Esophagus muscularis mucosa (tissue), 4 donors: ENCODE data around the gene VSTM2B. TPM values are rescaled to one million over a fixed set of nuclear protein-coding genes. Genes with fewer than 3 reads are reported as not detected.

Experiments used
- DNase-seq: peaks from one replicate; pipeline ENCODE4 v3.0.0-alpha.2; 2017; ENCODE audit errors: extremely low spot score
- H3K27ac ChIP-seq, 4 donors: fragments of 200-600 bp; sonication (generic); replicated peaks in 1 of 4; 1 replicate in 3 of 4; 2 replicates in 1 of 4; pipeline ENCODE4 v1.5.1; 2016 to 2019; ENCODE audit warnings: mild to moderate bottlenecking in 1 of 4
- H3K27me3 ChIP-seq, 4 donors: fragments of 200-600 bp; sonication (generic); one replicate each; pipeline versions ENCODE4 v1.5.1 to v1.6.0; 2016 to 2019
- H3K36me3 ChIP-seq, 4 donors: fragments of 200-600 bp; sonication (generic); one replicate each; pipeline ENCODE4 v1.5.1; 2016 to 2019
- H3K4me1 ChIP-seq, 4 donors: fragments of 200-600 bp; sonication (generic); one replicate each; pipeline ENCODE4 v1.5.1; 2016 to 2019
- H3K4me3 ChIP-seq, 4 donors: fragments of 200-600 bp; sonication (generic); 1 replicate in 2 of 4; 2 replicates in 2 of 4; pipeline ENCODE4 v1.5.1; 2016 to 2019; ENCODE audit warnings: mild to moderate bottlenecking in 4 of 4, moderate library complexity in 1 of 4
- H3K9me3 ChIP-seq, 4 donors: fragments of 200-600 bp; sonication (generic); 1 replicate in 3 of 4; 2 replicates in 1 of 4; pipeline ENCODE4 v1.5.1; 2016 to 2019
- CTCF ChIP-seq, 3 experiments: fragments of 200-600 bp in 2 of 3; fragments of 450-650 bp in 1 of 3; sonication (generic) in 2 of 3; IDR thresholded peaks; one replicate each; pipeline ENCODE4 v1.5.1; 2017 to 2019; ENCODE audit warnings: antibody characterized with exemption in 3 of 3, mild to moderate bottlenecking in 2 of 3, moderate library complexity in 1 of 3
- EP300 ChIP-seq: sonication (generic); formaldehyde crosslinking; IDR thresholded peaks from one replicate; pipeline ENCODE4 v1.6.1; 2017; ENCODE audit warnings: antibody characterized with exemption
- POLR2A ChIP-seq: fragments of 450-650 bp; IDR thresholded peaks from one replicate; pipeline ENCODE4 v1.6.1; 2017; ENCODE audit warnings: antibody characterized with exemption, moderate library complexity, mild to moderate bottlenecking, low read depth
- POLR2AphosphoS5 ChIP-seq, 2 donors: sonication (generic); formaldehyde crosslinking; IDR thresholded peaks; one replicate each; pipeline ENCODE4 v1.6.1; 2017; ENCODE audit warnings: antibody characterized with exemption in 2 of 2
- WGBS: methylation state at CpG from one replicate; pipeline ENCODE4 v1.1.5; 2018; 5-methylcytosine and 5-hydroxymethylcytosine counted together
- intact Hi-C: fragments of 100-400 bp; cut with DNase I; formaldehyde crosslinking; loops from one replicate; pipeline ENCODE4 v1.15.1; 2023
- total RNA-seq, 4 donors: library from RNA; depleted of rRNA; stranded (reverse); fragments of >200 nt; gene quantifications; one replicate each; pipeline versions ENCODE4 v1.1.0 to v1.2.1, GENCODE V29; 2016

The VSTM2B gene
- total RNA-seq, 4 donors from 2014 or later, result 0.23 to 0.33 TPM; not detected in 2

- TF ChIP-seq EP300, result no peak
- Histone ChIP-seq H3K4me3 (no peak overlapping the region), H3K4me1 (no peaks in the 10 kb centered on the region), H3K36me3 (no peaks in the 10 kb centered on the region), H3K27ac (no peak overlapping the region), H3K9me3 (no peaks in the 10 kb centered on the region), H3K27me3 (peaks cover 0 to 52% (median 0%) of the 10 kb centered on the region in 4 donors)
- WGBS, result 68% methylated on average over 7 of the region's 9 CpGs
- no peak for DNase-seq
- intact Hi-C loops, result no loop called here
Observed at GRCh38 chr19:29510701-29511265, 15.0 kb upstream of the VSTM2B start.

- Histone ChIP-seq H3K27me3 (peaks cover 0 to 56% (median 0%) of the 10 kb centered on the region in 4 donors), H3K36me3 (no peaks in the 10 kb centered on the region), H3K4me3 (no peak overlapping the region), H3K4me1 (no peaks in the 10 kb centered on the region), H3K9me3 (no peaks in the 10 kb centered on the region), H3K27ac (no peak overlapping the region)
- 60% methylated on average over 3 of the region's 3 CpGs for WGBS
- no peak for DNase-seq
- intact Hi-C loops, result no loop called here
- TF ChIP-seq POLR2AphosphoS5 (IDR thresholded peaks at IDR 0.05) (no peak), CTCF (IDR thresholded peaks at IDR 0.05) (no peak)
Observed at GRCh38 chr19:29511768-29512167, 14.0 kb upstream of the VSTM2B start.

- TF ChIP-seq CTCF (IDR thresholded peaks at IDR 0.05) (no peak), POLR2AphosphoS5 (IDR thresholded peaks at IDR 0.05) (no peak), EP300 (no peak), POLR2A (no peak)
- no peak overlapping the region for H3K4me3 ChIP-seq
- H3K36me3 ChIP-seq, result no peaks in the 10 kb centered on the region
- no peak for DNase-seq
- no peaks in the 10 kb centered on the region for H3K9me3 ChIP-seq
- no peak overlapping the region for H3K27ac ChIP-seq
- intact Hi-C loops, result no loop called here
- H3K27me3 ChIP-seq, result peaks cover 0 to 56% (median 0%) of the 10 kb centered on the region in 4 donors
- 58% methylated on average over 1 of the region's 1 CpG for WGBS
- H3K4me1 ChIP-seq, result no peaks in the 10 kb centered on the region
Observed at GRCh38 chr19:29512748-29513147, 13.0 kb upstream of the VSTM2B start.

- H3K27me3 ChIP-seq, result peaks cover 0 to 55% (median 0%) of the 10 kb centered on the region in 4 donors
- no peaks in the 10 kb centered on the region for H3K36me3 ChIP-seq
- intact Hi-C loops, result no loop called here
- no peaks in the 10 kb centered on the region for H3K4me1 ChIP-seq
- H3K4me3 ChIP-seq, result no peak overlapping the region
- no peak overlapping the region for H3K27ac ChIP-seq
- H3K9me3 ChIP-seq, result no peaks in the 10 kb centered on the region
- 67% methylated on average over 8 of the region's 8 CpGs for WGBS
- no peak for DNase-seq
- no peak for TF ChIP-seq CTCF (IDR thresholded peaks at IDR 0.05)
- no peak for TF ChIP-seq POLR2AphosphoS5 (IDR thresholded peaks at IDR 0.05)
- no peak for TF ChIP-seq EP300
- TF ChIP-seq POLR2A, result no peak
Observed at GRCh38 chr19:29514525-29515232, 11.1 kb upstream of the VSTM2B start.

- no peak overlapping the region for H3K4me3 ChIP-seq
- no peaks in the 10 kb centered on the region for H3K4me1 ChIP-seq
- WGBS, result 79% methylated on average over 5 of the region's 5 CpGs
- TF ChIP-seq POLR2AphosphoS5 (IDR thresholded peaks at IDR 0.05), result no peak
- no peaks in the 10 kb centered on the region for H3K36me3 ChIP-seq
- no peak overlapping the region for H3K27ac ChIP-seq
- peaks cover 0 to 55% (median 0%) of the 10 kb centered on the region in 4 donors for H3K27me3 ChIP-seq
- DNase-seq, result no peak
- H3K9me3 ChIP-seq, result no peaks in the 10 kb centered on the region
- intact Hi-C loops, result no loop called here
Observed at GRCh38 chr19:29515233-29515619, 10.6 kb upstream of the VSTM2B start.
